DMS53 (cell line): ENCODE results near the gene ENDOG.
A peak's percentile ranks its signal among the peaks of the same experiment; 100 is the strongest.

Experiments
- DNase-seq: peaks from one replicate; lab custom pipeline; 2025; lab: John Stamatoyannopoulos, UW

Gene ENDOG

GRCh38 chr9:128800061-128800460 is 18.2 kb upstream of the ENDOG start:
- DNase-seq, result no peak

- DNase-seq, result no peak
Observed at GRCh38 chr9:128802482-128802881, 15.8 kb upstream of the ENDOG start.

- no peak for DNase-seq
Observed at GRCh38 chr9:128805661-128806060, 12.6 kb upstream of the ENDOG start.

GRCh38 chr9:128807827-128808226 is 10.5 kb upstream of the ENDOG start:
- DNase-seq, result no peak

- DNase-seq, result no peak
Observed at GRCh38 chr9:128808543-128808942, 9.8 kb upstream of the ENDOG start.

GRCh38 chr9:128809036-128809599 is 9.2 kb upstream of the ENDOG start:
- DNase-seq, result no peak

GRCh38 chr9:128809831-128810230 is 8.5 kb upstream of the ENDOG start:
- no peak for DNase-seq

GRCh38 chr9:128810873-128811272 is 7.4 kb upstream of the ENDOG start:
- DNase-seq, result no peak

GRCh38 chr9:128818839-128819715 is 777 bp downstream of the ENDOG start:
- DNase-seq, result peak; percentile 81

GRCh38 chr9:128819716-128820664 is 1.7 kb downstream of the ENDOG start:
- peak; percentile 86 for DNase-seq

- DNase-seq, result no peak
Observed at GRCh38 chr9:128820665-128821583, 2.6 kb downstream of the ENDOG start.

- DNase-seq, result no peak
Observed at GRCh38 chr9:128821584-128822406, 3.5 kb downstream of the ENDOG start.

- DNase-seq, result no peak
Observed at GRCh38 chr9:128822407-128823042, 4.2 kb downstream of the ENDOG start.

- DNase-seq, result no peak
Observed at GRCh38 chr9:128823362-128823902, 5.1 kb downstream of the ENDOG start.

GRCh38 chr9:128823903-128824406 is 5.7 kb downstream of the ENDOG start:
- DNase-seq, result no peak

- DNase-seq, result no peak
Observed at GRCh38 chr9:128824911-128825310, 6.6 kb downstream of the ENDOG start.

GRCh38 chr9:128825923-128826700 is 7.8 kb downstream of the ENDOG start:
- DNase-seq, result peak; percentile 66

- no peak for DNase-seq
Observed at GRCh38 chr9:128828267-128828666, 10.0 kb downstream of the ENDOG start.
